ENCODE data around the gene MAGEB6. TPM values are rescaled to one million over a fixed set of nuclear protein-coding genes. Genes with fewer than 3 reads are reported as not detected.

The MAGEB6 gene, protein sequence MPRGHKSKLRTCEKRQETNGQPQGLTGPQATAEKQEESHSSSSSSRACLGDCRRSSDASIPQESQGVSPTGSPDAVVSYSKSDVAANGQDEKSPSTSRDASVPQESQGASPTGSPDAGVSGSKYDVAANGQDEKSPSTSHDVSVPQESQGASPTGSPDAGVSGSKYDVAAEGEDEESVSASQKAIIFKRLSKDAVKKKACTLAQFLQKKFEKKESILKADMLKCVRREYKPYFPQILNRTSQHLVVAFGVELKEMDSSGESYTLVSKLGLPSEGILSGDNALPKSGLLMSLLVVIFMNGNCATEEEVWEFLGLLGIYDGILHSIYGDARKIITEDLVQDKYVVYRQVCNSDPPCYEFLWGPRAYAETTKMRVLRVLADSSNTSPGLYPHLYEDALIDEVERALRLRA
- total RNA-seq, result not detected in 2 replicates

DNA sequence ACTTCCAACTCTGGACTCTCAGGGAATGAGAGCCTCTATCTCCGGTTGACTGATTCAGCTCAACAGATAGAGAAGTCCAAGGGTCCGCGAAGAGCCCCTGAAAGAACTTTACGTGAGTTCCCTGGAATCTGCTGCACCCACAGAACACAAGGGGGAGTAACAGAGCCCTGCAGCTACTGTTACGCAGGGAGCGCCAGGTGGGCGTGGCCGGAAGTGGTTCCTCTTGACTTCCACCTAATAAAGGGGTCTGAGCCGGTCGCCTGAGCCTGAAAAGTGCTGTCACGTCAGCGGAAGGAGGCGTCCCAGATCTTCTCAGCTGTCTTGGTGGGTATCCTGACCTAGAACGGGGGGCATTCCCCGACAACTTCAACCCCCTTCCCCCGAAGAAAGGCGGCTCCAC lies at the start of gene MAGEB6:
Gene MAGEB6 (plus strand): TSS at position 237 of the 400 bp plus-strand sequence. CDS start 1,407 bp downstream, outside the sequence.

DNA sequence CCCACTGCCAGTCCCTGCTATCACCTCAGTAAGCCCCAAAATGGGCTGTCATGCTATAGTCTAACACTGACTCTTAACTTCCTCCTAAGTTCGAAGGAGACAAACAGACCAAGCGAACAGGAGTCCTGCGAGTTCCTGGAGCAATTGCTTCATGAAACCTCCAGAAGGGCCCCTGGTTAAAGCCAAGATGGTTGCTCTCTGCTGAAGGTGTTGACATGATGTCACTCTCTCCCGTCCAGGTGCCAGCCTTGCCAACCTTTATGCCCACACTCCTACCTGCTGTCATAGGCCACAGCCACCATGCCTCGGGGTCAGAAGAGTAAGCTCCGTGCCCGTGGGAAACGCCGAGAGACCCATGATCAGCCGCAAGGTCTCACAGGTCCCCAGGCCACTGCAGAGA lies 31.9 kb upstream of the MAGEB6 start, which contains the start of gene MAGEB6B:
Gene MAGEB6B (plus strand): TSS at position 301 of the 400 bp plus-strand sequence. CDS start 0 bp downstream, at position 301.

DNA sequence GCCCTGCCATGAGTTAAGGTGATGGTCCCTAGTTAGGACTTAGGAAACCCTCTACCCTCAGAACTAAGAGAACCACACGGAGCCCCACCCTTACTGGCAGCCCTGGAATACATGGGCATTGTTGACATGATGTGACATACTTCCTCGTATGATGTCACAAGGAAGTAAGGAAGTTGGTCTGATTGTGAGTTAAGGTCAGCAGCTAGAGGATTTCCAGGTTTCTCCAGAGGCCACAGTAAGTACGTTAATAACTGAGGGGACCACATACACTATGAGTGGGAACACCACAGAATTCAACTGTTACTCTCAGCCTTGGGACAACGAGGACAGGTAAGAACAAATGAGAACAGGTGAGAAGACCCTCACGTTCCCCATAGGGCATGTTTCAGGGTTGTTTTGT lies 23.6 kb downstream of the MAGEB6 start, which contains the start of gene MAGEB5:
Gene MAGEB5 (plus strand): TSS at position 301 of the 400 bp plus-strand sequence. CDS start 1,133 bp downstream, outside the sequence.

Other genes with a start within 250 kb of the MAGEB6 start
- gene MAGEB18, start 54.1 kb upstream of the MAGEB6 start, total RNA-seq, result not detected in 2 replicates
- gene MAGEB6B, start 31.8 kb upstream of the MAGEB6 start, total RNA-seq, result not detected in 2 replicates
- not detected in 2 replicates for gene MAGEB5, start 23.7 kb downstream of the MAGEB6 start, total RNA-seq